ENCODE results near the gene USP50. TPM values are rescaled to one million over a fixed set of nuclear protein-coding genes. Genes with fewer than 3 reads are reported as not detected.

USP50 gene
- total and polyA plus RNA-seq, 2 donors (not counting 3 experiments of a cell fraction or from before 2014, with no cell fraction given): not detected

- H3K4me2 ChIP-seq (ENCODE audit: insufficient read depth, low read length): no peak overlapping the region
- no TSS peak for BruUV-seq (replicated peaks)
- H3K9me1 ChIP-seq (replicated peaks; ENCODE audit: control insufficient read depth, extremely low read depth, insufficient read depth, low read length): no peaks in the 10 kb centered on the region
- H3K27ac ChIP-seq (ENCODE audit: insufficient read depth, low read depth, low read length): no peak overlapping the region
- no peaks in the 10 kb centered on the region for H3K9me3 ChIP-seq (replicated peaks; ENCODE audit: control insufficient read depth, insufficient read depth, low read length)
- no peaks in the 10 kb centered on the region for H3K79me2 ChIP-seq (ENCODE audit: control insufficient read depth, insufficient read depth, low read length)
- H4K20me1 ChIP-seq (replicated peaks; ENCODE audit: control insufficient read depth, extremely low read depth, insufficient read depth, low read length): no peaks in the 10 kb centered on the region
- DNase-seq (ENCODE audit: low read depth, low spot score) (no peak), FAIRE-seq (no peak)
- ChIA-PET CTCF (no interaction called here), POLR2A (no interaction called here)
- TF ChIP-seq MYC (IDR thresholded peaks at IDR 0.05; ENCODE audit: low read depth, low read length) (no peak), FOS (IDR thresholded peaks at IDR 0.05; ENCODE audit: borderline replicate concordance, insufficient read depth, low read length) (no peak), CTCF (IDR thresholded peaks at IDR 0.05; ENCODE audit: extremely low read depth in 1 of 2, insufficient read depth in 1 of 2, low read depth in 1 of 2, low read length in 2 of 2) (no peak)
- intact Hi-C loops (cut with micrococcal nuclease): no loop called here
- dilution Hi-C loops (cut with MboI; ENCODE audit: extremely low pct_ligation_motif_present, low sequenced_read_pairs): no loop called here
- no peak overlapping the region for H3K9ac ChIP-seq (replicated peaks; ENCODE audit: extremely low read depth, insufficient read depth, low read length)
- no peak overlapping the region for H3K4me3 ChIP-seq (replicated peaks in 1 of 3; ENCODE audit: insufficient read depth in 1 of 3, low read depth in 1 of 3, low read length in 3 of 3)
- H3K4me1 ChIP-seq (ENCODE audit: control insufficient read depth, extremely low read depth, insufficient read depth, low read length): no peaks in the 10 kb centered on the region
- no peaks in the 10 kb centered on the region for H3K27me3 ChIP-seq (ENCODE audit: control insufficient read depth in 2 of 2, insufficient read depth in 2 of 2, low read length in 2 of 2)
- no peaks in the 10 kb centered on the region for H3K36me3 ChIP-seq (ENCODE audit: control insufficient read depth in 2 of 2, extremely low read depth in 1 of 2, insufficient read depth in 2 of 2, low read length in 2 of 2)
- no peak overlapping the region for H2AFZ ChIP-seq (ENCODE audit: low read depth, low read length)
Measured at GRCh38 chr15:50519740-50520425, 26.6 kb downstream of the USP50 start.

GRCh38 chr15:50513001-50513400, 33.5 kb downstream of the USP50 start:
- H3K9me1 ChIP-seq (replicated peaks; ENCODE audit: control insufficient read depth, extremely low read depth, insufficient read depth, low read length): no peaks in the 10 kb centered on the region
- POLR2A ChIA-PET: no interaction called here
- no peaks in the 10 kb centered on the region for H3K36me3 ChIP-seq (ENCODE audit: control insufficient read depth in 2 of 2, extremely low read depth in 1 of 2, insufficient read depth in 2 of 2, low read length in 2 of 2)
- intact Hi-C loops (cut with micrococcal nuclease): no loop called here
- no peak overlapping the region for H3K4me2 ChIP-seq (ENCODE audit: insufficient read depth, low read length)
- H3K4me1 ChIP-seq (ENCODE audit: control insufficient read depth, extremely low read depth, insufficient read depth, low read length): no peaks in the 10 kb centered on the region
- no peak overlapping the region for H3K9ac ChIP-seq (replicated peaks; ENCODE audit: extremely low read depth, insufficient read depth, low read length)
- BruUV-seq (replicated peaks): no TSS peak
- DNase-seq (ENCODE audit: low read depth, low spot score) (no peak), FAIRE-seq (no peak)
- H3K79me2 ChIP-seq (ENCODE audit: control insufficient read depth, insufficient read depth, low read length): no peaks in the 10 kb centered on the region
- H3K9me3 ChIP-seq (replicated peaks; ENCODE audit: control insufficient read depth, insufficient read depth, low read length): no peaks in the 10 kb centered on the region
- CTCF ChIA-PET: no interaction called here
- no peak overlapping the region for H2AFZ ChIP-seq (ENCODE audit: low read depth, low read length)
- TF ChIP-seq POLR2AphosphoS5 (IDR thresholded peaks at IDR 0.05; ENCODE audit: insufficient read depth, low read depth, low read length) (no peak), POLR2A (IDR thresholded peaks at IDR 0.05; ENCODE audit: low read depth, low read length) (no peak), EZH2 (IDR thresholded peaks at IDR 0.05; ENCODE audit: borderline replicate concordance, low read depth, low read length, severe bottlenecking) (no peak), CTCF (IDR thresholded peaks at IDR 0.05; ENCODE audit: extremely low read depth in 1 of 2, insufficient read depth in 1 of 2, low read depth in 1 of 2, low read length in 2 of 2) (no peak), MYC (IDR thresholded peaks at IDR 0.05; ENCODE audit: low read depth, low read length) (no peak), MAX (IDR thresholded peaks at IDR 0.05; ENCODE audit: insufficient read depth, insufficient read length) (no peak), FOS (IDR thresholded peaks at IDR 0.05; ENCODE audit: borderline replicate concordance, insufficient read depth, low read length) (no peak), GATA2 (IDR thresholded peaks at IDR 0.05; ENCODE audit: insufficient read depth, insufficient read length, low read depth, low read length) (no peak), JUN (IDR thresholded peaks at IDR 0.05; ENCODE audit: borderline replicate concordance, insufficient read depth, insufficient read length, low read depth) (no peak)
- H4K20me1 ChIP-seq (replicated peaks; ENCODE audit: control insufficient read depth, extremely low read depth, insufficient read depth, low read length): no peaks in the 10 kb centered on the region
- H3K27me3 ChIP-seq (ENCODE audit: control insufficient read depth in 2 of 2, insufficient read depth in 2 of 2, low read length in 2 of 2): no peaks in the 10 kb centered on the region
- no peak overlapping the region for H3K4me3 ChIP-seq (replicated peaks in 1 of 3; ENCODE audit: insufficient read depth in 1 of 3, low read depth in 1 of 3, low read length in 3 of 3)
- dilution Hi-C loops (cut with MboI; ENCODE audit: extremely low pct_ligation_motif_present, low sequenced_read_pairs): no loop called here
- H3K27ac ChIP-seq (ENCODE audit: insufficient read depth, low read depth, low read length): no peak overlapping the region
